D721Med (cell line): ENCODE data around the gene ZNHIT3.

ENCODE experiments used
- DNase-seq: peaks from one replicate; pipeline ENCODE4 v3.0.0; 2011; ENCODE audit warnings: low spot score; ENCODE audit not compliant: insufficient read length
- FAIRE-seq: peaks from 2 replicates; lab custom pipeline; 2011; peaks lifted over from hg19 to GRCh38; lab: Jason Lieb, UNC
- CTCF ChIP-seq: IDR thresholded peaks from 2 replicates; pipeline ENCODE4 v1.5.1; 2012; ENCODE audit warnings: mild to moderate bottlenecking, control low read depth; ENCODE audit not compliant: insufficient read depth; ENCODE audit errors: missing control alignments

ZNHIT3 gene

GRCh38 chr17:36540696-36541095, 54.2 kb downstream of the ZNHIT3 start:
- FAIRE-seq: no peak
- no peak for TF ChIP-seq CTCF
- DNase-seq: no peak

GRCh38 chr17:36542755-36543154, 56.3 kb downstream of the ZNHIT3 start:
- TF ChIP-seq CTCF: no peak
- no peak for FAIRE-seq

GRCh38 chr17:36544044-36544306, 57.5 kb downstream of the ZNHIT3 start:
- TF ChIP-seq CTCF: no peak
- DNase-seq (no peak), FAIRE-seq (no peak)

More at GRCh38 chr17:36542755-36543154, 56.3 kb downstream of the ZNHIT3 start:
- DNase-seq: no peak

- no peak for TF ChIP-seq CTCF
- peak; percentile 55 for DNase-seq
- no peak for FAIRE-seq
Measured at GRCh38 chr17:36544307-36545076, 58.0 kb downstream of the ZNHIT3 start, which contains the start of gene GGNBP2. GGNBP2 (plus strand) TSS chr17:36544919; CDS start chr17:36545725, 806 bp downstream.

GRCh38 chr17:36545077-36545464, 58.6 kb downstream of the ZNHIT3 start:
- no peak for FAIRE-seq
- DNase-seq: no peak
- TF ChIP-seq CTCF: no peak
